Activated T-cell treated with anti-CD3 and anti-CD28 coated beads, Interleukin-2, amount 50 U/mL, for 72 hours (primary cell): ENCODE data around the gene OR51A7. TPM values are rescaled to one million over a fixed set of nuclear protein-coding genes. Genes with fewer than 3 reads are reported as not detected.
"Not testable (repeated sequence)": the region's sequence is repeated elsewhere in the genome, so short reads cannot be mapped to it uniquely, and the experiment has no call there.

Experiments used
- ATAC-seq, 2 donors: fragments of 150-1000 bp; cut with Tn5 transposase; replicated peaks in 1 of 2; 2 replicates each; pipeline ENCODE4 v1.10.0; 2021; ENCODE audit warnings: moderate library complexity in 2 of 2, mild to moderate bottlenecking in 1 of 2
- DNase-seq, 2 donors: peaks; one replicate each; pipeline ENCODE4 v3.0.0; 2021 to 2022; ENCODE audit warnings: mixed read lengths in 1 of 2
- H3K27ac Mint-ChIP-seq: one replicate; pipeline ENCODE4 v1.8.0; 2022; ENCODE audit warnings: mild to moderate bottlenecking, moderate library complexity, mixed read lengths
- H3K27me3 Mint-ChIP-seq: one replicate; pipeline ENCODE4 v1.8.0; 2022; ENCODE audit warnings: low read depth, mixed read lengths
- H3K36me3 Mint-ChIP-seq, 2 donors: one replicate each; pipeline ENCODE4 v1.8.0; 2022; ENCODE audit warnings: mixed read lengths in 2 of 2, mild to moderate bottlenecking in 1 of 2; ENCODE audit not compliant: insufficient read depth in 2 of 2
- H3K4me1 Mint-ChIP-seq: one replicate; pipeline ENCODE4 v1.8.0; 2022; ENCODE audit warnings: low read depth, mixed read lengths
- H3K4me3 Mint-ChIP-seq, 2 donors: one replicate each; pipeline ENCODE4 v1.8.0; 2022; ENCODE audit warnings: mild to moderate bottlenecking in 2 of 2, mixed read lengths in 2 of 2, moderate library complexity in 2 of 2
- H3K9me3 Mint-ChIP-seq, 2 donors: one replicate each; pipeline ENCODE4 v1.8.0; 2022; ENCODE audit warnings: mixed read lengths in 2 of 2
- total RNA-seq, 2 donors: library from RNA; stranded (reverse); gene quantifications; one replicate each; pipeline ENCODE4 v1.2.3, GENCODE V29; 2022

The OR51A7 gene
- total RNA-seq, 2 donors from 2014 or later, result not detected

DNA sequence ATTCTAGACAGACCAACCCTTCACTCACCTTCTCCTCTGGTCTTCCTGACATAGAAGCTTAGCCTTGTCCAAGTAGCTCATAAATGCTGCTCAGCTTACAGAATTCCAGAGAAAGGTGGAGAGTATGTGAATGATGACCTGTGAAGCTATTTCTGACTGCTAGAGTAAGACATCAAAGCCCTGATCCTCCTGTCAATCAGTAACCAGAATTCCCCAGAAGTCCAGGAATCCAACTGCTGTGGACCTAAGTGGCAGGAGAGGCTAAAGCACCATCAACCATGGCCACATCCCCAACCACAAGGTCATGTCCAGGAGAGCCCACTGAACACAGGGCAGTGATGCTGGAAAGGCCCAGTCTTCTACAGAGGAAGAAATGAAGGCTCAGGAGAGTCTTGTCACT, 13.0 kb downstream of the OR51A7 start:
- Mint-ChIP-seq H3K36me3 (no peaks in the 10 kb centered on the region), H3K4me3 (no peak overlapping the region), H3K27ac (no peak overlapping the region), H3K27me3 (no peaks in the 10 kb centered on the region), H3K4me1 (no peaks in the 10 kb centered on the region), H3K9me3 (no peaks in the 10 kb centered on the region)
- ATAC-seq, result no peak
- DNase-seq, result no peak

DNA sequence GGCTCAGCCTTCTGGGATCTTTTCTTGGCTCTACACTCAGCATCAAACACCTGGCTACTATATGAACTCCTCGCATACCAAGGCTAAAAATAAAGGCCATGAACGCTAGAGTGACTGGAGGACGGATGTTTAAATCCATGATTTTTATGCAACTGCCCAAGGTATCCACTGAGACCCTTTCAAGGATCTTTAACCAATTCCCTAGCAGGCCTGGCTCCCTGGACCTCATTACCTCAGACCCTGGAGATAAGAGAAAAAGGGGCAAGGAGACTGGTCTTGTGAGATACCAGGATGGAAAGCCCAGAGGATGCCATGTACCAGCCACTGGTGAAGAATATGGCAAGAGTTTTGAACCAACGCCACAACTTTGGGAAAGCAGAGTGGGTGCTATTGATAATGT, 15.7 kb downstream of the OR51A7 start, which contains the start of gene OR51G2:
Gene OR51G2 (minus strand): TSS at position 101 of the 400 bp plus-strand sequence. CDS start 3,687 bp downstream, outside the sequence.
- Mint-ChIP-seq H3K4me1 (no peaks in the 10 kb centered on the region), H3K27ac (no peak within 1 kb of the TSS), H3K9me3 (peaks cover 0 to 2% of the 10 kb centered on the region in 2 donors), H3K27me3 (peaks cover 9% of the 10 kb centered on the region), H3K36me3 (no peaks in the 10 kb centered on the region), H3K4me3 (no peak within 1 kb of the TSS)
- no peak for ATAC-seq
- no peak for DNase-seq

DNA sequence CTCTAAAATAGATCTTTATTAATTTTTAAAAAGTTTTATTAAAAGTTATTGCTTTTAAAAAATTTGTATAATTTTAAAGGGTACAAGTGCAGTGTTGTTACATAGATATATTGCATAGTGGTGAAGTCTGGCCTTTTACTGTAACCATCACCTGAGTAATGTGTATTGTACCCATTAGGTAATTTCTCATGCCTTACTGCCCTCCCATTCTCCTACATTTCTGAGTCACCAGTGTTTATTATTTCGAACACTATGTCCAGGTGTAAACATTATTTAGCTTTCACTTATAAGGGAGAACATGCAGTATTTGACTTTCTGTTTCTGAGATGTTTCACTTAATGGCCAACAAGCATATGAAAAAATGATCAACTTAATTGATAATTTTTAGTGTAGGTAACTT, 18.2 kb downstream of the OR51A7 start:
- H3K4me1 Mint-ChIP-seq, result no peaks in the 10 kb centered on the region
- H3K27me3 Mint-ChIP-seq, result peaks cover 9% of the 10 kb centered on the region
- H3K9me3 Mint-ChIP-seq, result peaks cover 0 to 2% of the 10 kb centered on the region in 2 donors

DNA sequence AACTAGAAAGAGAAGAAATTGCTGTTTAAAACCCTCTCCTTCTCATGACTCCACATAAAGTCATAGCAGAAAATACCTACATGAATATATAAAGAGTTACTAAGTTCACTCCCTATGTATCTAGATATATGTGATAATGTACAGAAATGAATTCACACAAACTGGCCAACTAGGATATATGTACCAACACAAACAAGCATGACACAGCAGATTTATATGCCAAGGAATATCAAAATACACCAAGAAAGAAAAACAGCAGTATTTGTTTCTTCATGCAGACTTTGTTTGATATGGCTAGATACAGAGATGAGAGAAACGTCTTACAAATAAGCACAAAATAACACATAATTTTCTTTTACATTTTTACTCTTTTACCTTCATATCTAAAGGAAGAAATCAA, 18.7 kb downstream of the OR51A7 start:
- DNase-seq, result no peak
- Mint-ChIP-seq H3K27ac (no peak overlapping the region), H3K4me1 (no peaks in the 10 kb centered on the region), H3K27me3 (peaks cover 9% of the 10 kb centered on the region), H3K9me3 (peaks cover 0 to 2% of the 10 kb centered on the region in 2 donors), H3K4me3 (no peak overlapping the region), H3K36me3 (no peaks in the 10 kb centered on the region)
- no peak for ATAC-seq

More for the DNA sequence above, 18.2 kb downstream of the OR51A7 start:
- ATAC-seq, result no peak
- Mint-ChIP-seq H3K36me3 (no peaks in the 10 kb centered on the region), H3K4me3 (no peak overlapping the region), H3K27ac (no peak overlapping the region)
- DNase-seq, result no peak

DNA sequence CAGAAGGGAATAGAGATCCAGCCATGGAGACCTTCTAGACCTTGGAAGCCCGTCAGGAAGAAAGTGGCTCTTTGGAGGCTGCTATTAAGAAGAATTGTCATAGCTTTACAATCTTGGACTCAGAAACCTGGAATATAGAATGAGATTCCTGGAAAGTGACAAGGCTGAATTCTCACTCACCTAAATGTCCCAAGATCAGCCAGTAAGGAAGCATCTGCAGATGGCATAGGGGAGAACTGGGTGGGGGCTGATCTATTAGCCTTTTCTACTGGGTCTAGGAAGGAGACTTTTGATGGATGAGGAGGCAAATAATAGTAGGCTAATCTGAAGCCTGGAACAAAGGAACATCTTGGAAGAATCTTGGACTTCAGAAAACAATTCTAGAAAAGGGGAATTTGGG, 20.7 kb downstream of the OR51A7 start, which contains the start of gene OR51G1:
Gene OR51G1 (minus strand): TSS at position 101 of the 400 bp plus-strand sequence. CDS start 0 bp downstream, at position 101.
- ATAC-seq (no peak), DNase-seq (no peak)
- H3K27ac Mint-ChIP-seq, result no peak within 1 kb of the TSS
- no peaks in the 10 kb centered on the region for H3K36me3 Mint-ChIP-seq
- H3K9me3 Mint-ChIP-seq, result peaks cover 0 to 2% of the 10 kb centered on the region in 2 donors
- no peak within 1 kb of the TSS for H3K4me3 Mint-ChIP-seq
- H3K4me1 Mint-ChIP-seq, result no peaks in the 10 kb centered on the region
- peaks cover 9% of the 10 kb centered on the region for H3K27me3 Mint-ChIP-seq

DNA sequence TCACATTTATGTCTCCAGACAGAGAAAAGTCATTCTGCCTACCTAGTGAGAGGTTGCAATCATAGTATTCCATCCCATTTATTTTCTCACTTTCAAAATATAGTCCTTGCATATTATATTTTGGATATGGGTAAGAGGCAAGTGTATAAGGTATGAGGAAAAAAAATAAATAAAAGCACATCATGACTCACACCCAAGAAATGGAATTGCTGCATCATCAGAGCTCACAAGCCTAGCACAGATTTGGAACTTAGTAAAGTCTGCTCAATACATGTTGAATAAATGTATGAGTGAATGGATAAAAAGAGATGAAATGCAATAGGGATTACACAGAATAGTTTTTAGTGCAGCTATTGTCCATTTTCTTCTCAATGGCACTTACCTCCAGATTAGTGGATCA, 23.0 kb downstream of the OR51A7 start:
- DNase-seq, result no peak
- no peak for ATAC-seq
- H3K9me3 Mint-ChIP-seq, result peaks cover 2% of the 10 kb centered on the region in 2 donors
- peaks cover 9% of the 10 kb centered on the region for H3K27me3 Mint-ChIP-seq
- no peak overlapping the region for H3K4me3 Mint-ChIP-seq
- no peaks in the 10 kb centered on the region for H3K4me1 Mint-ChIP-seq
- no peak overlapping the region for H3K27ac Mint-ChIP-seq
- H3K36me3 Mint-ChIP-seq, result no peaks in the 10 kb centered on the region

DNA sequence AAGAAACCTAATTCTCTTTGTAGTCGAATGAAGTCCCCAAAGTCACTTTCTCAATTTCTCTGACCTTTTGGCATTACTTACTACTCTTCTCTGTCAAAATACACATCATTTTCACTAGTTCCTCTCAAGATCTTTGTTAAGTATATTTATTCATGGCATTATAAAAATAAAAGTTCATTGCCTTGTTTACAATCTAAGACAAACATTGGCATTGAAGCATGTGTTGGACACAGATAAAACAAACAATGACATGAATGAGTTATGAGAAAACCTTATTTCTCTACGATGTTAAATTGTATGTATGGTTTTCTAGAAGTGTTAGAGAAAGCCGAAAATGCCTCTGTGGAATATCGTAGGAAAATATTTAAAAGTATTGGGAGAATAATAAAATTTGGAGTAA, 29.2 kb downstream of the OR51A7 start:
- H3K27me3 Mint-ChIP-seq, result no peaks in the 10 kb centered on the region
- H3K9me3 Mint-ChIP-seq, result peaks cover under 1 to 2% of the 10 kb centered on the region in 2 donors
- H3K4me1 Mint-ChIP-seq, result no peaks in the 10 kb centered on the region
- ATAC-seq (no peak), DNase-seq (no peak)
- H3K4me3 Mint-ChIP-seq, result no peak overlapping the region
- no peaks in the 10 kb centered on the region for H3K36me3 Mint-ChIP-seq
- H3K27ac Mint-ChIP-seq, result no peak overlapping the region

DNA sequence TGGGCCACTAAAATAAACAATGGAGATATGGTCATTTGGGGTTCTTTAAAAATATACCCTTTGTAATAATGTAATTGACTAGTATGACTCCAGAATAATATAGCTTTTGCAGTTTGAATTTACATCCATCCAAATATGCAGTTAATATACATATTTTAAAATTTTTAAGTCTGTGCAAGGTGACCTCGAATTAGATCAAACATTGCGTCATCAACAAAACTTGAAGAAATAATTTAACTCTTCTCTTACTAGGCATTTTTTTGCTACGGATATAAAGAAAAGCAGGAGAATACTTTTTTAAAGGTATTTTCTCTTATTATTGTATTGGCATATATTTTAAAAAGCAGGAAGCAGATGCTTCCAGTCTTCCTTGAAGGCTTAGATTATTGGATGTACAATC, 33.2 kb downstream of the OR51A7 start:
- ATAC-seq, result no peak
- no peak for DNase-seq
- peaks cover 0 to 2% of the 10 kb centered on the region in 2 donors for H3K9me3 Mint-ChIP-seq

DNA sequence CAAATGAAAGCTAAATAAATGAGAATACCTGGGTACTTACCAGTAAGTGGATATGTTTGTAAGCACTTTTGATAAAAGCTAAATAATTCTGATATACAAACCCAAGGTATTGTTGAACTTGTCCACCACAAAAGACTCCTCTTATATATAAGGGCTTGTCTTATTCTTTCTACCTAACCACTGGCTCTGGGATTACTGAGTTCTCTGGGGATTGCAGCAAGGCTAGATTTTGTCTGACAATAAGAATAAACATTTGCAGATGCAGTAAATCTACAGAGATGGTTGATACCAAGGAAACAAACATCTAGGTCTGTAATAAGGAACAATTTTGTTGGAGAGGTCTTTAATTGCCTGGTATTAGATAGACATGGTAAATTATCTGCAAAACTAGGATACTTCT, 43.9 kb downstream of the OR51A7 start, which contains the start of gene OR51A4:
Gene OR51A4 (minus strand): TSS at position 101 of the 400 bp plus-strand sequence. CDS start 505 bp downstream, outside the sequence.
- DNase-seq (no peak), ATAC-seq (no peak)
- no peaks in the 10 kb centered on the region for H3K4me1 Mint-ChIP-seq
- H3K27ac Mint-ChIP-seq, result no peak within 1 kb of the TSS
- no peaks in the 10 kb centered on the region for H3K36me3 Mint-ChIP-seq
- H3K27me3 Mint-ChIP-seq, result no peaks in the 10 kb centered on the region
- H3K9me3 Mint-ChIP-seq, result no peaks in the 10 kb centered on the region
- no peak within 1 kb of the TSS for H3K4me3 Mint-ChIP-seq

More for the DNA sequence above, 33.2 kb downstream of the OR51A7 start:
- Mint-ChIP-seq H3K36me3 (no peaks in the 10 kb centered on the region), H3K4me3 (no peak overlapping the region), H3K27ac (no peak overlapping the region), H3K27me3 (no peaks in the 10 kb centered on the region), H3K4me1 (no peaks in the 10 kb centered on the region)

DNA sequence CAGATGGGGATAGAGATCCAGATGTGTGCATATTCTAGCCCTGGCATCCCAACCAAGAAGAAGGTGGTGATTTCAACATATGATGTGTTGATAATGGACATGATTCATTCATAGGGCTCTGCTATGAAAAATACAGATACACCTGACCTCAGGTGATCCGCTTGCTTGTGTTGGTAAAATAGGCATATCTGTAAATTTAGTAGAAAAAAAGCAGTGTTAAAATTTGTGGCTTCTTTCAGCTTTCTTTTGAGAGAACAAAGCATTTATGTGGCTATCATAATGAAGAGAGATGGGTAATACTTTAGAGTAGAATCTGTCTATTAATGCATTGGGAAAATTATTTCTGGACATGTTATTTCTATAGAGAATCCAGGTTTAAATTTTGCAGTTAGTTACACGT, 52.0 kb downstream of the OR51A7 start, which contains the start of gene OR51A2:
Gene OR51A2 (minus strand): TSS at position 101 of the 400 bp plus-strand sequence. CDS start 0 bp downstream, at position 101.
- not testable (repeated sequence) for DNase-seq, H3K4me1 Mint-ChIP-seq, ATAC-seq, H3K9me3 Mint-ChIP-seq, H3K27ac Mint-ChIP-seq, H3K36me3 Mint-ChIP-seq, H3K4me3 Mint-ChIP-seq, H3K27me3 Mint-ChIP-seq

DNA sequence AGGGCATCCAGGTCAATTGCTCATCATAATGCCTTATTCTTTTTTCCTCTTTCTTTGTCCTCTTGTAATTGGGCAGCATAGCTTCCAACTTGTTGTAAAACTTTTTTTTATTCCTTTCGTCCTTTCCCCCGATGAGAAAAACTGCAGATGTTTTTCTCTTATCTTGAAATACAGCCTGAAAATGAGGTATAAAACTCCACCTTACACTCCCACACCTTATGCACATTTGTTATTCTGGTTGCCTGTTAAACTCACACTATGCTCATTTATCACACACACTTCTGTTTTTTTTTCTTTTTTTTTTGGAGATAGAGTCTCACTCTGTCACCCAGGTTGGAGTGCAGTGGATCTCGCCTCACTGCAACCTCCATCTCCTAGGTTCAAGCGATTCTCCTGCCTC, 53.8 kb downstream of the OR51A7 start:
- H3K9me3 Mint-ChIP-seq, result peaks cover 5% of the 10 kb centered on the region in 2 donors
- H3K27ac Mint-ChIP-seq, result no peak overlapping the region
- no peak for DNase-seq
- no peaks in the 10 kb centered on the region for H3K36me3 Mint-ChIP-seq
- ATAC-seq, result no peak
- H3K4me1 Mint-ChIP-seq, result no peaks in the 10 kb centered on the region
- no peaks in the 10 kb centered on the region for H3K27me3 Mint-ChIP-seq
- no peak overlapping the region for H3K4me3 Mint-ChIP-seq

Other genes starting within 250 kb of the OR51A7 start
- gene OR51E2, start 205.9 kb upstream of the OR51A7 start, total RNA-seq, result not detected
- not detected for gene MMP26, start 199.0 kb upstream of the OR51A7 start, total RNA-seq
- not detected for gene OR51F1, start 133.8 kb upstream of the OR51A7 start, total RNA-seq
- gene OR52R1, start 99.4 kb upstream of the OR51A7 start, total RNA-seq, result not detected
- not detected for gene OR51F2, start 82.5 kb upstream of the OR51A7 start, total RNA-seq
- not detected for gene OR51S1, start 54.6 kb upstream of the OR51A7 start, total RNA-seq
- gene OR51T1, start 21.9 kb upstream of the OR51A7 start, total RNA-seq, result not detected
- not detected for gene OR51G2, start 15.6 kb downstream of the OR51A7 start, total RNA-seq
- not detected for gene OR51G1, start 20.6 kb downstream of the OR51A7 start, total RNA-seq
- not detected for gene OR51A4, start 43.8 kb downstream of the OR51A7 start, total RNA-seq
- gene OR51A2, start 51.9 kb downstream of the OR51A7 start, total RNA-seq, result not detected
- gene OR51L1, start 91.1 kb downstream of the OR51A7 start, total RNA-seq, result not detected
- gene OR52J3, start 142.7 kb downstream of the OR51A7 start, total RNA-seq, result not detected
- gene OR52E2, start 155.8 kb downstream of the OR51A7 start, total RNA-seq, result not detected
- gene OR52E1, start 165.8 kb downstream of the OR51A7 start, total RNA-seq, result not detected
- not detected for gene OR52A5, start 234.6 kb downstream of the OR51A7 start, total RNA-seq